Measurements from ENCODE around the gene BPIFB1. TPM values are rescaled to one million over a fixed set of nuclear protein-coding genes. Genes with fewer than 3 reads are reported as not detected.

Gene BPIFB1
- total and polyA plus RNA-seq, 2 of the 13 experiments (the other 11 are each of a cell fraction or from before 2014, with no cell fraction given), result 0.82 to 4.4 TPM

GRCh38 chr20:33282991-33283555 is at the start of gene BPIFB1 (continued):
- TF ChIP-seq ZNF513 (CRISPR knock-in tag; conservative IDR thresholded peaks at IDR 0.05) (no peak), YEATS4 (CRISPR knock-in tag; IDR thresholded peaks at IDR 0.05; ENCODE audit: borderline replicate concordance) (no peak), FOSL2 (CRISPR knock-in tag; IDR thresholded peaks at IDR 0.05) (peak; percentile 65), HDAC1 (CRISPR knock-in tag; IDR thresholded peaks at IDR 0.05) (0 out of 2 replicates have a peak, but pooled peaks have one; percentile 13), ZNF607 (CRISPR knock-in tag; IDR thresholded peaks at IDR 0.05; ENCODE audit: borderline replicate concordance) (0 out of 2 replicates have a peak, but pooled peaks have one; percentile 50), SP5 (CRISPR knock-in tag; IDR thresholded peaks at IDR 0.05; ENCODE audit: borderline replicate concordance, low read depth) (peak; percentile 50; the same call in 1 of the 2 replicates), AHDC1 (CRISPR knock-in tag; IDR thresholded peaks at IDR 0.05; ENCODE audit: borderline replicate concordance) (peak; percentile 71; the same call in 1 of the 2 replicates), ZNF136 (CRISPR knock-in tag; IDR thresholded peaks at IDR 0.05; ENCODE audit: low read depth) (0 out of 2 replicates have a peak, but pooled peaks have one; percentile 36), ZNF781 (CRISPR knock-in tag; IDR thresholded peaks at IDR 0.05; ENCODE audit: borderline replicate concordance, not compliant biosample characterization) (peak; percentile 17)

Data from HepG2 (cell line).